H1 (cell line): ENCODE results near the gene SPSB3. TPM values are rescaled to one million over a fixed set of nuclear protein-coding genes. Genes with fewer than 3 reads are reported as not detected.

ENCODE experiments used
- JUN ChIP-seq: IDR thresholded peaks from 2 replicates; pipeline ENCODE4 v1.6.1; 2011; ENCODE audit warnings: low read depth, mild to moderate bottlenecking, improper control_type of control experiment, low read length
- POLR2AphosphoS5 ChIP-seq: IDR thresholded peaks from 2 replicates; pipeline ENCODE4 v1.6.1; 2011; ENCODE audit warnings: low read depth, low read length
- RAD21 ChIP-seq, 2 experiments: IDR thresholded peaks in 1 of 2; conservative IDR thresholded peaks in 1 of 2; 2 replicates each; pipeline ENCODE4 v1.6.1; 2011; ENCODE audit warnings: low read depth in 2 of 2, low read length in 2 of 2, improper control_type of control experiment in 1 of 2, inconsistent platforms in 1 of 2, mild to moderate bottlenecking in 1 of 2, moderate library complexity in 1 of 2
- SIX5 ChIP-seq: IDR thresholded peaks from 2 replicates; pipeline ENCODE4 v1.6.1; 2011; ENCODE audit warnings: mild to moderate bottlenecking, low read depth, low read length
- TBP ChIP-seq: IDR thresholded peaks from 2 replicates; pipeline ENCODE4 v1.6.1; 2011; ENCODE audit warnings: low read depth, low read length, improper control_type of control experiment
- polyA plus RNA-seq, 7 experiments: library from polyadenylated mRNA; depleted of rRNA in 3 of 7; stranded (reverse) in 5 of 7; unstranded in 2 of 7; fragments of >200 nt in 5 of 7; fragments of 200-250 nt in 2 of 7; gene quantifications; 1 replicate in 5 of 7; 2 replicates in 1 of 7; 4 replicates in 1 of 7; pipeline versions ENCODE4 v1.2.1 to v1.2.3, GENCODE V29; 2011 to 2013; ENCODE audit warnings: missing spikeins in 2 of 7, mixed read lengths in 2 of 7
- total RNA-seq: library from RNA; stranded (reverse); fragmentation: NEBNext Ultra II Directional; extraction: Animal tissue kit (Norgen Biotek cat#: 25700); gene quantifications from 2 replicates; pipeline ENCODE4 v1.2.1, GENCODE V29; 2021
- TF ChIP-seq, protein P1 (sequence below): fragments of 300-600 bp; sonication (generic); IDR thresholded peaks from 2 replicates; pipeline ENCODE4 v1.7.1; 2012; ENCODE audit warnings: low read length, moderate library complexity, mild to moderate bottlenecking, inconsistent platforms; ENCODE audit not compliant: insufficient replicate concordance
- TF ChIP-seq, protein P2 (sequence below): IDR thresholded peaks from 2 replicates; pipeline ENCODE4 v1.6.1; 2012; ENCODE audit warnings: low read length, inconsistent platforms
- TF ChIP-seq, protein P3 (sequence below): IDR thresholded peaks from 2 replicates; pipeline ENCODE4 v1.6.1; 2011; ENCODE audit warnings: low read depth, mild to moderate bottlenecking, low read length; ENCODE audit not compliant: insufficient read depth

SPSB3 gene
- total and polyA plus RNA-seq, 2 of the 8 experiments (the other 6 are each of a cell fraction or from before 2014, with no cell fraction given), result 22.5 to 37.8 TPM

DNA sequence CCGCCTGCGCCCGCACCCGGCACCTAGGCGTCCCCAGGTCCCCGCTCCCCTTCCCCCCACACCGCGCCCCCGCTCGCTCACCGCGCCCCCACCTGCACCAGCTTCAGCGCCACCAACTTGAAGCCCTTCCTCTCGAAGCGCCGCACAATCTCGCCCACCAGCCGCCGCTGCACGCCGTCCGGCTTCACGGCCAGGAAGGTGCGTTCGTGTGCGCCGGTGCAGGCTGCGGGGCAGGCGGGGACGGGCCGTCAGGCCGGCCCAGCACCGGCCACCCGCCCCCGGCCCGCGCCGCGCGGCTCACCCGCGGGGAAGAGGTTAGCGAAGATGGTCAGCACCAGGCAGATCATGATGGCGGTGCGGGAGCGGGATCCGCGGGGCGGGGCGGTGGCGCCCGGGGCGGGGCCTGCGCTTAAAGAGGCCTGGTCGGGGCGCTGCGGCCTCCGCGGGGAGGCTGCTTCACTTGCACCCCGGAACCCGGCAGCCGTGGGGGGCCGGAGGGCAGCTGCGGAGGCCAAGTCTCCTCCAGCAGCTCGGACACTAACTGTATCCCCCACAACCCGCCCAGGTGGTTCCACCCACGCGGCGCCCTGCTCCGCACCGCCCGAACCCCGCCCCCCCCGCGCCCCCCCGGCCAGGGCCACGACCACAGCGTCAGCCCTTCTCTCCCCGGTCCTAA, 11.0 kb downstream of the SPSB3 start, which contains the start of gene NME3 (continued):
- TF ChIP-seq SIX5, result no peak
- TF ChIP-seq, protein P1, sequence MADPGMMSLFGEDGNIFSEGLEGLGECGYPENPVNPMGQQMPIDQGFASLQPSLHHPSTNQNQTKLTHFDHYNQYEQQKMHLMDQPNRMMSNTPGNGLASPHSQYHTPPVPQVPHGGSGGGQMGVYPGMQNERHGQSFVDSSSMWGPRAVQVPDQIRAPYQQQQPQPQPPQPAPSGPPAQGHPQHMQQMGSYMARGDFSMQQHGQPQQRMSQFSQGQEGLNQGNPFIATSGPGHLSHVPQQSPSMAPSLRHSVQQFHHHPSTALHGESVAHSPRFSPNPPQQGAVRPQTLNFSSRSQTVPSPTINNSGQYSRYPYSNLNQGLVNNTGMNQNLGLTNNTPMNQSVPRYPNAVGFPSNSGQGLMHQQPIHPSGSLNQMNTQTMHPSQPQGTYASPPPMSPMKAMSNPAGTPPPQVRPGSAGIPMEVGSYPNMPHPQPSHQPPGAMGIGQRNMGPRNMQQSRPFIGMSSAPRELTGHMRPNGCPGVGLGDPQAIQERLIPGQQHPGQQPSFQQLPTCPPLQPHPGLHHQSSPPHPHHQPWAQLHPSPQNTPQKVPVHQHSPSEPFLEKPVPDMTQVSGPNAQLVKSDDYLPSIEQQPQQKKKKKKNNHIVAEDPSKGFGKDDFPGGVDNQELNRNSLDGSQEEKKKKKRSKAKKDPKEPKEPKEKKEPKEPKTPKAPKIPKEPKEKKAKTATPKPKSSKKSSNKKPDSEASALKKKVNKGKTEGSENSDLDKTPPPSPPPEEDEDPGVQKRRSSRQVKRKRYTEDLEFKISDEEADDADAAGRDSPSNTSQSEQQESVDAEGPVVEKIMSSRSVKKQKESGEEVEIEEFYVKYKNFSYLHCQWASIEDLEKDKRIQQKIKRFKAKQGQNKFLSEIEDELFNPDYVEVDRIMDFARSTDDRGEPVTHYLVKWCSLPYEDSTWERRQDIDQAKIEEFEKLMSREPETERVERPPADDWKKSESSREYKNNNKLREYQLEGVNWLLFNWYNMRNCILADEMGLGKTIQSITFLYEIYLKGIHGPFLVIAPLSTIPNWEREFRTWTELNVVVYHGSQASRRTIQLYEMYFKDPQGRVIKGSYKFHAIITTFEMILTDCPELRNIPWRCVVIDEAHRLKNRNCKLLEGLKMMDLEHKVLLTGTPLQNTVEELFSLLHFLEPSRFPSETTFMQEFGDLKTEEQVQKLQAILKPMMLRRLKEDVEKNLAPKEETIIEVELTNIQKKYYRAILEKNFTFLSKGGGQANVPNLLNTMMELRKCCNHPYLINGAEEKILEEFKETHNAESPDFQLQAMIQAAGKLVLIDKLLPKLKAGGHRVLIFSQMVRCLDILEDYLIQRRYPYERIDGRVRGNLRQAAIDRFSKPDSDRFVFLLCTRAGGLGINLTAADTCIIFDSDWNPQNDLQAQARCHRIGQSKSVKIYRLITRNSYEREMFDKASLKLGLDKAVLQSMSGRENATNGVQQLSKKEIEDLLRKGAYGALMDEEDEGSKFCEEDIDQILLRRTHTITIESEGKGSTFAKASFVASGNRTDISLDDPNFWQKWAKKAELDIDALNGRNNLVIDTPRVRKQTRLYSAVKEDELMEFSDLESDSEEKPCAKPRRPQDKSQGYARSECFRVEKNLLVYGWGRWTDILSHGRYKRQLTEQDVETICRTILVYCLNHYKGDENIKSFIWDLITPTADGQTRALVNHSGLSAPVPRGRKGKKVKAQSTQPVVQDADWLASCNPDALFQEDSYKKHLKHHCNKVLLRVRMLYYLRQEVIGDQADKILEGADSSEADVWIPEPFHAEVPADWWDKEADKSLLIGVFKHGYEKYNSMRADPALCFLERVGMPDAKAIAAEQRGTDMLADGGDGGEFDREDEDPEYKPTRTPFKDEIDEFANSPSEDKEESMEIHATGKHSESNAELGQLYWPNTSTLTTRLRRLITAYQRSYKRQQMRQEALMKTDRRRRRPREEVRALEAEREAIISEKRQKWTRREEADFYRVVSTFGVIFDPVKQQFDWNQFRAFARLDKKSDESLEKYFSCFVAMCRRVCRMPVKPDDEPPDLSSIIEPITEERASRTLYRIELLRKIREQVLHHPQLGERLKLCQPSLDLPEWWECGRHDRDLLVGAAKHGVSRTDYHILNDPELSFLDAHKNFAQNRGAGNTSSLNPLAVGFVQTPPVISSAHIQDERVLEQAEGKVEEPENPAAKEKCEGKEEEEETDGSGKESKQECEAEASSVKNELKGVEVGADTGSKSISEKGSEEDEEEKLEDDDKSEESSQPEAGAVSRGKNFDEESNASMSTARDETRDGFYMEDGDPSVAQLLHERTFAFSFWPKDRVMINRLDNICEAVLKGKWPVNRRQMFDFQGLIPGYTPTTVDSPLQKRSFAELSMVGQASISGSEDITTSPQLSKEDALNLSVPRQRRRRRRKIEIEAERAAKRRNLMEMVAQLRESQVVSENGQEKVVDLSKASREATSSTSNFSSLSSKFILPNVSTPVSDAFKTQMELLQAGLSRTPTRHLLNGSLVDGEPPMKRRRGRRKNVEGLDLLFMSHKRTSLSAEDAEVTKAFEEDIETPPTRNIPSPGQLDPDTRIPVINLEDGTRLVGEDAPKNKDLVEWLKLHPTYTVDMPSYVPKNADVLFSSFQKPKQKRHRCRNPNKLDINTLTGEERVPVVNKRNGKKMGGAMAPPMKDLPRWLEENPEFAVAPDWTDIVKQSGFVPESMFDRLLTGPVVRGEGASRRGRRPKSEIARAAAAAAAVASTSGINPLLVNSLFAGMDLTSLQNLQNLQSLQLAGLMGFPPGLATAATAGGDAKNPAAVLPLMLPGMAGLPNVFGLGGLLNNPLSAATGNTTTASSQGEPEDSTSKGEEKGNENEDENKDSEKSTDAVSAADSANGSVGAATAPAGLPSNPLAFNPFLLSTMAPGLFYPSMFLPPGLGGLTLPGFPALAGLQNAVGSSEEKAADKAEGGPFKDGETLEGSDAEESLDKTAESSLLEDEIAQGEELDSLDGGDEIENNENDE, result no peak
- no peak for TF ChIP-seq TBP
- TF ChIP-seq, protein P2, sequence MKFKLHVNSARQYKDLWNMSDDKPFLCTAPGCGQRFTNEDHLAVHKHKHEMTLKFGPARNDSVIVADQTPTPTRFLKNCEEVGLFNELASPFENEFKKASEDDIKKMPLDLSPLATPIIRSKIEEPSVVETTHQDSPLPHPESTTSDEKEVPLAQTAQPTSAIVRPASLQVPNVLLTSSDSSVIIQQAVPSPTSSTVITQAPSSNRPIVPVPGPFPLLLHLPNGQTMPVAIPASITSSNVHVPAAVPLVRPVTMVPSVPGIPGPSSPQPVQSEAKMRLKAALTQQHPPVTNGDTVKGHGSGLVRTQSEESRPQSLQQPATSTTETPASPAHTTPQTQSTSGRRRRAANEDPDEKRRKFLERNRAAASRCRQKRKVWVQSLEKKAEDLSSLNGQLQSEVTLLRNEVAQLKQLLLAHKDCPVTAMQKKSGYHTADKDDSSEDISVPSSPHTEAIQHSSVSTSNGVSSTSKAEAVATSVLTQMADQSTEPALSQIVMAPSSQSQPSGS, result no peak
- TF ChIP-seq, protein P3, sequence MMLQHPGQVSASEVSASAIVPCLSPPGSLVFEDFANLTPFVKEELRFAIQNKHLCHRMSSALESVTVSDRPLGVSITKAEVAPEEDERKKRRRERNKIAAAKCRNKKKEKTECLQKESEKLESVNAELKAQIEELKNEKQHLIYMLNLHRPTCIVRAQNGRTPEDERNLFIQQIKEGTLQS, result no peak
- no peak for TF ChIP-seq JUN
- TF ChIP-seq RAD21 (IDR thresholded peaks at IDR 0.05 in 1 of 2, conservative IDR thresholded peaks at IDR 0.05 in 1 of 2; ENCODE audit: low read depth in 2 of 2, low read length in 2 of 2), result no peak
- peak; percentile 64 for TF ChIP-seq POLR2AphosphoS5
